Neural cell (in vitro differentiated cells): ENCODE measurements around the gene IQSEC1. TPM values are rescaled to one million over a fixed set of nuclear protein-coding genes. Genes with fewer than 3 reads are reported as not detected.

Source experiments
- H2AFZ ChIP-seq: fragments of 200-600, 300-800 bp; sonication (generic), shearing (Covaris generic); 2 replicates; pipeline ENCODE4 v1.6.0; 2014; ENCODE audit warnings: low read depth, mild to moderate bottlenecking, antibody characterized with exemption, low read length, moderate library complexity
- H3F3A ChIP-seq: fragments of 200-600 bp; shearing (Covaris generic); 2 replicates; pipeline ENCODE4 v1.6.1; 2016; ENCODE audit warnings: mild to moderate bottlenecking, moderate library complexity, mixed read lengths, antibody characterized with exemption, low read length; ENCODE audit not compliant: insufficient read depth, poor library complexity, severe bottlenecking
- H3K27ac ChIP-seq: fragments of 200-600, 300-800 bp; sonication (generic), shearing (Covaris generic); 2 replicates; pipeline ENCODE4 v1.5.1; 2014; ENCODE audit warnings: mild to moderate bottlenecking, low read length, moderate library complexity
- H3K27me3 ChIP-seq: fragments of 300-800, 200-600 bp; sonication (generic), shearing (Covaris generic); 2 replicates; pipeline ENCODE4 v1.6.0; 2014; ENCODE audit warnings: mild to moderate bottlenecking, low read depth, low read length, moderate library complexity; ENCODE audit not compliant: insufficient read depth
- H3K36me3 ChIP-seq: fragments of 300-800, 200-600 bp; sonication (generic), shearing (Covaris generic); 2 replicates; pipeline ENCODE4 v1.5.1; 2014; ENCODE audit warnings: mild to moderate bottlenecking, antibody characterized with exemption, low read length, moderate library complexity; ENCODE audit not compliant: insufficient read depth
- H3K4me2 ChIP-seq: fragments of 300-800, 200-600 bp; sonication (generic), shearing (Covaris generic); 2 replicates; pipeline ENCODE4 v1.6.0; 2014; ENCODE audit warnings: mild to moderate bottlenecking, low read length
- H3K4me3 ChIP-seq: fragments of 300-800, 200-600 bp; sonication (generic), shearing (Covaris generic); 2 replicates; pipeline ENCODE4 v1.5.1; 2014; ENCODE audit warnings: mild to moderate bottlenecking, low read length, moderate library complexity
- H3K79me2 ChIP-seq: fragments of 200-600 bp; shearing (Covaris generic); replicated peaks from 2 replicates; pipeline ENCODE4 v1.6.0; 2014; ENCODE audit warnings: mild to moderate bottlenecking, low read length, moderate library complexity; ENCODE audit not compliant: insufficient read depth
- H3K9ac ChIP-seq: fragments of 300-800, 200-600 bp; sonication (generic), shearing (Covaris generic); 2 replicates; pipeline ENCODE4 v1.6.1; 2016; ENCODE audit warnings: mild to moderate bottlenecking, low read length, mixed read lengths
- H3K9me2 ChIP-seq: fragments of 200-600 bp; shearing (Covaris generic); 2 replicates; pipeline ENCODE4 v1.6.1; 2016; ENCODE audit warnings: mild to moderate bottlenecking, low read length, mixed read lengths; ENCODE audit not compliant: insufficient read depth
- H3K9me3 ChIP-seq: fragments of 200-600, 300-800 bp; sonication (generic), shearing (Covaris generic); 2 replicates; pipeline ENCODE4 v1.6.1; 2016; ENCODE audit warnings: mild to moderate bottlenecking, mixed run types, low read length, moderate library complexity, mixed read lengths
- H4K20me1 ChIP-seq: fragments of 200-600 bp; shearing (Covaris generic); 2 replicates; pipeline ENCODE4 v1.6.1; 2016; ENCODE audit warnings: mild to moderate bottlenecking, mixed run types; ENCODE audit not compliant: insufficient read depth
- EP300 ChIP-seq: fragments of 450-650 bp; conservative IDR thresholded peaks from 2 replicates; pipeline ENCODE4 v1.6.1; 2014; ENCODE audit warnings: antibody characterized with exemption, mild to moderate bottlenecking, moderate library complexity; ENCODE audit not compliant: poor library complexity, severe bottlenecking
- EZH2 ChIP-seq: fragments of 200-600, 300-800 bp; shearing (Covaris generic), sonication (generic); IDR thresholded peaks from 2 replicates; pipeline ENCODE4 v1.6.1; 2014; ENCODE audit warnings: antibody characterized with exemption, low read length, borderline replicate concordance, mild to moderate bottlenecking; ENCODE audit not compliant: insufficient read depth, poor library complexity, severe bottlenecking
- MXI1 ChIP-seq: fragments of 450-650 bp; conservative IDR thresholded peaks from 2 replicates; pipeline ENCODE4 v1.6.1; 2014; ENCODE audit warnings: antibody characterized with exemption, mild to moderate bottlenecking; ENCODE audit not compliant: poor library complexity, severe bottlenecking
- POLR2AphosphoS5 ChIP-seq: IDR thresholded peaks from 2 replicates; pipeline ENCODE4 v1.6.1; 2012
- RAD21 ChIP-seq: fragments of 450-650 bp; conservative IDR thresholded peaks from 2 replicates; pipeline ENCODE4 v1.6.1; 2014; ENCODE audit warnings: antibody characterized with exemption, mild to moderate bottlenecking, moderate library complexity
- SMC3 ChIP-seq: fragments of 450-650 bp; conservative IDR thresholded peaks from 2 replicates; pipeline ENCODE4 v1.6.1; 2014; ENCODE audit warnings: antibody characterized with exemption, mild to moderate bottlenecking, moderate library complexity; ENCODE audit not compliant: poor library complexity
- TAF1 ChIP-seq: IDR thresholded peaks from 2 replicates; pipeline ENCODE4 v1.6.1; 2012; ENCODE audit warnings: low read depth
- polyA plus RNA-seq: library from polyadenylated mRNA; depleted of rRNA; stranded (reverse); fragments of >200 nt; gene quantifications from 2 replicates; pipeline ENCODE4 v1.2.3, GENCODE V29; 2014
- TF ChIP-seq, protein P1 (sequence below): IDR thresholded peaks from 2 replicates; pipeline ENCODE4 v1.6.1; 2012; ENCODE audit warnings: borderline replicate concordance
- TF ChIP-seq, protein P2 (sequence below): fragments of 450-650 bp; IDR thresholded peaks from 2 replicates; pipeline ENCODE4 v1.5.1; 2014; ENCODE audit warnings: antibody characterized with exemption, mild to moderate bottlenecking, moderate library complexity; ENCODE audit not compliant: poor library complexity, severe bottlenecking

The IQSEC1 gene
- polyA plus RNA-seq, 1 donor from 2014 or later: 6.0 TPM

DNA sequence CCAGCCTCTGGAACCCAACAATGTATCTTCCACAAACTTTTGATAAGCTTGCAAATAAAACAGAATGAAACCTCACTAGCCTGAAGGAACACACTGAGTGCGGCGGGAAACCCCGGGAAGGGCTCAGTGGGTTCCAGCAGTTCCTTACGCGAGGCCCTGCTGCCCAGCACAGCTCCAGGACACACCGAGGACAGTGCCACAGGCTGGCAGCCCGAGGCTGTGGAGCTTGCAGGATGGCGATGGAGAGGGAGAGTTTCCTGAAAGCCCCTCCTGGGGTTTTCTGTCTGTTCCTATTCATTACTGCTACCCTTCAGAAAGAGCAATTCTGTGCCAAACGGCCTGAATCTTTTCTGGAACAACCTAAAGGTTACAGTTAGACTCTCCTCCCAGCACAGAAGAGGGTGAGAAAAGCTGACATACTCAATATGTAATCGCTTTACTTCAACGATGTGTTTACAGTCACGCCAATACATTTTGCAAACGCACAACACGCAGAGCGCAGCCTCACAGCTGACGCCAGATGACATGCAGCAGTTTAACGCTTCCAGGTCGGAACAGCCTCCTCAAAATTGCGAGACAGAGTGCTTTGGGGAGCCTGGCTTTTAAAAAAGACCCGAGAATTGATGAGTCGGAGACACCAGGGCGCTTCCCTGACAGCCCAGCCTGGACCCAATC, 174.8 kb downstream of the IQSEC1 start:
- H2AFZ ChIP-seq: no peak overlapping the region
- TF ChIP-seq SMC3: no peak
- no peak for TF ChIP-seq EZH2
- TF ChIP-seq, protein P1, sequence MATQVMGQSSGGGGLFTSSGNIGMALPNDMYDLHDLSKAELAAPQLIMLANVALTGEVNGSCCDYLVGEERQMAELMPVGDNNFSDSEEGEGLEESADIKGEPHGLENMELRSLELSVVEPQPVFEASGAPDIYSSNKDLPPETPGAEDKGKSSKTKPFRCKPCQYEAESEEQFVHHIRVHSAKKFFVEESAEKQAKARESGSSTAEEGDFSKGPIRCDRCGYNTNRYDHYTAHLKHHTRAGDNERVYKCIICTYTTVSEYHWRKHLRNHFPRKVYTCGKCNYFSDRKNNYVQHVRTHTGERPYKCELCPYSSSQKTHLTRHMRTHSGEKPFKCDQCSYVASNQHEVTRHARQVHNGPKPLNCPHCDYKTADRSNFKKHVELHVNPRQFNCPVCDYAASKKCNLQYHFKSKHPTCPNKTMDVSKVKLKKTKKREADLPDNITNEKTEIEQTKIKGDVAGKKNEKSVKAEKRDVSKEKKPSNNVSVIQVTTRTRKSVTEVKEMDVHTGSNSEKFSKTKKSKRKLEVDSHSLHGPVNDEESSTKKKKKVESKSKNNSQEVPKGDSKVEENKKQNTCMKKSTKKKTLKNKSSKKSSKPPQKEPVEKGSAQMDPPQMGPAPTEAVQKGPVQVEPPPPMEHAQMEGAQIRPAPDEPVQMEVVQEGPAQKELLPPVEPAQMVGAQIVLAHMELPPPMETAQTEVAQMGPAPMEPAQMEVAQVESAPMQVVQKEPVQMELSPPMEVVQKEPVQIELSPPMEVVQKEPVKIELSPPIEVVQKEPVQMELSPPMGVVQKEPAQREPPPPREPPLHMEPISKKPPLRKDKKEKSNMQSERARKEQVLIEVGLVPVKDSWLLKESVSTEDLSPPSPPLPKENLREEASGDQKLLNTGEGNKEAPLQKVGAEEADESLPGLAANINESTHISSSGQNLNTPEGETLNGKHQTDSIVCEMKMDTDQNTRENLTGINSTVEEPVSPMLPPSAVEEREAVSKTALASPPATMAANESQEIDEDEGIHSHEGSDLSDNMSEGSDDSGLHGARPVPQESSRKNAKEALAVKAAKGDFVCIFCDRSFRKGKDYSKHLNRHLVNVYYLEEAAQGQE: no peak
- no peaks in the 10 kb centered on the region for H3K36me3 ChIP-seq
- H3K79me2 ChIP-seq: no peaks in the 10 kb centered on the region
- no peaks in the 10 kb centered on the region for H3F3A ChIP-seq
- no peak overlapping the region for H3K27ac ChIP-seq
- no peak overlapping the region for H3K4me2 ChIP-seq
- no peaks in the 10 kb centered on the region for H3K9me2 ChIP-seq
- no peaks in the 10 kb centered on the region for H3K9me3 ChIP-seq
- H4K20me1 ChIP-seq: no peaks in the 10 kb centered on the region
- H3K4me3 ChIP-seq: no peak overlapping the region
- H3K27me3 ChIP-seq: no peaks in the 10 kb centered on the region
- H3K9ac ChIP-seq: no peak overlapping the region

DNA sequence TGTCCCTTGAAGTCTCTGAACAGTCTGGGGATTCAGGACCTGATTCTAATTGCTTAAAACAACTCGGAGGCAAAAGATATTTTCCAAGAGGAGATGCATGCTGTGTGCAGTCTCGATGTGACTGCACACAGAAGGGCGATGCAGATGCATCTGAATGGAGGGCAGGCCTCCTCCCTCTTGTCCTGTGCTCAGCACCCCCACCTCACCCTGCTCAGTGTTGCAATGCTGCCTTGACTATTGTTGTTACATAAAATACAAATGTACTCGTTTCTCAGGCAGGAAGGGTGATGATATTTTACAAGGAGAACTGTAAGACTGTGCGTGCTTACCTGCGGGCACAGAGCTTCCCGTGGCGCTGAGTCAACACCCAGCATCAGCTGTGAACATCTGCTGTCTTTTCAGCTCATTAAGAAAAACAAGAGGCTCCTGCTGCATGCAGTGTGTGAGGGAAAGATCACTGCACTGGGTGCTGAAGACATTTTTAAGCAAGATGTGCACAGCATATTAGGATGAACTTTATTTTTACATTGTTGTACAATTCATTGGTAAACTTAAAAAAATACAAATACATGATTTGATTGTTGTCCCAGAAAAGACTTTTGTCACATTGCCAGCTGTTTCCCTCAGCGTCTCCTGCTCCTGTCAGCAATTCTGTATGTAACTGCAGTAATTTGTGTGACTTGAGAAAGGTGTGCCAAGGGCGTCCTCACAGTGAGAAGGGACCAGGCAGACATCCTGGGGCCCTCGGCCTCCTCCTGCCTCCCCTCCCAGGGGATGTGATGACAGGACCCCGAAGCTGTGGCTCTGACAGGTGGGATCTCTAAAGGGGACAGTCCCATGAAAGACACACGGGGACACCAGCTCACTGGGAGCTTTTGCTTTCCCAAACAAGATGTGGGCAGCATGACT, 175.6 kb downstream of the IQSEC1 start:
- H2AFZ ChIP-seq: no peak overlapping the region
- no peaks in the 10 kb centered on the region for H3K36me3 ChIP-seq
- H3K27ac ChIP-seq: no peak overlapping the region
- H3K9me2 ChIP-seq: no peaks in the 10 kb centered on the region
- no peak overlapping the region for H3K4me3 ChIP-seq
- no peaks in the 10 kb centered on the region for H3F3A ChIP-seq
- H4K20me1 ChIP-seq: no peaks in the 10 kb centered on the region
- no peaks in the 10 kb centered on the region for H3K27me3 ChIP-seq
- H3K4me2 ChIP-seq: no peak overlapping the region
- TF ChIP-seq TAF1 (no peak), RAD21 (no peak), EZH2 (no peak)
- H3K9me3 ChIP-seq: no peaks in the 10 kb centered on the region
- H3K79me2 ChIP-seq: no peaks in the 10 kb centered on the region
- H3K9ac ChIP-seq: no peak overlapping the region

DNA sequence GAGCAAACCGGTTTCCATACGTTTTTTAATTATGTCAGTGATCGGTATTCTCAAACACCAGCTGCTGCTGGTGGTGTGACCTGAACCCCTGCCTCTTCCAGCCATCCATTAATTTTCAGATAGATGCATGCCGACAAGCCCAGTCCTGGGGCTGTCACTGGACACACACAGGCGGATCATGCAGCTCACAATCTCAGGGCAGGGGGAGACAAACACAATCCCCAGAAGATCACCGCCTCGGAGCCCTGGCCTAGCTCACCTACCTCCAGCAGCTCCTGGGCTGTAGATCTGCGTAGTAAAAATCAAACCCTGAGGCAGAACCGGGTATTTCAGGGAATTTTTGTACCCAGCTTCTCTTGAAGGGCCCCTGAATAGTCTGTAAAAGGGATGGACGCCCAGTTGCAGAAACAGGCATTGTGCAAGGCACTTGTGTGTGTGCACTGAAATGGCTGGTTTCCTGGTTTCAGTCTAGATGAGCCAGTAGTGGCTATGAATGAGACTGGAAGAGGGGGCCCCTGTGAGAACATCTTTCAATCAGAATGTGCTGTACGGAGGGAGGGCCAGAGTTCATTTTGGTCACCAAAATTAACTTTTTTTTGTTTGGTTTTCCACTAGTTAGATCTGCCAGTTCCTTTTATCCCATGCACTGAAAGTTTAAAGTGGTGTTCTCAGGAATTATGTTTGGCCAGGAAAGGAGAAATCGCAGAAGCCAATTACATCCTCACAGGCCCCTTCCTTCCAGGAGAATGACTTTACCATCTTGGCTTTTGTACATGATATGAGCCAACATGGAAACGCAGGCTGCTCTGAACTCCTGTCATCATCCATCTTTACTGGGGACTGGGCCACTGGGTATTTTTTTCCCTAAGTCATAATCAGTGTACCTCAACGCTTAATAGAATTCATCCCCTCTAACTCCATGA, 176.9 kb downstream of the IQSEC1 start:
- no peaks in the 10 kb centered on the region for H3K27me3 ChIP-seq
- H3K79me2 ChIP-seq: no peaks in the 10 kb centered on the region
- no peak overlapping the region for H2AFZ ChIP-seq
- H3K9me2 ChIP-seq: no peaks in the 10 kb centered on the region
- H4K20me1 ChIP-seq: no peaks in the 10 kb centered on the region
- H3K9me3 ChIP-seq: no peaks in the 10 kb centered on the region
- H3K9ac ChIP-seq: no peak overlapping the region
- no peak overlapping the region for H3K27ac ChIP-seq
- no peak overlapping the region for H3K4me2 ChIP-seq
- no peak overlapping the region for H3K4me3 ChIP-seq
- no peaks in the 10 kb centered on the region for H3K36me3 ChIP-seq
- no peak for TF ChIP-seq EZH2
- no peak for TF ChIP-seq MXI1
- TF ChIP-seq POLR2AphosphoS5: no peak
- no peak for TF ChIP-seq EP300
- TF ChIP-seq, protein P2, sequence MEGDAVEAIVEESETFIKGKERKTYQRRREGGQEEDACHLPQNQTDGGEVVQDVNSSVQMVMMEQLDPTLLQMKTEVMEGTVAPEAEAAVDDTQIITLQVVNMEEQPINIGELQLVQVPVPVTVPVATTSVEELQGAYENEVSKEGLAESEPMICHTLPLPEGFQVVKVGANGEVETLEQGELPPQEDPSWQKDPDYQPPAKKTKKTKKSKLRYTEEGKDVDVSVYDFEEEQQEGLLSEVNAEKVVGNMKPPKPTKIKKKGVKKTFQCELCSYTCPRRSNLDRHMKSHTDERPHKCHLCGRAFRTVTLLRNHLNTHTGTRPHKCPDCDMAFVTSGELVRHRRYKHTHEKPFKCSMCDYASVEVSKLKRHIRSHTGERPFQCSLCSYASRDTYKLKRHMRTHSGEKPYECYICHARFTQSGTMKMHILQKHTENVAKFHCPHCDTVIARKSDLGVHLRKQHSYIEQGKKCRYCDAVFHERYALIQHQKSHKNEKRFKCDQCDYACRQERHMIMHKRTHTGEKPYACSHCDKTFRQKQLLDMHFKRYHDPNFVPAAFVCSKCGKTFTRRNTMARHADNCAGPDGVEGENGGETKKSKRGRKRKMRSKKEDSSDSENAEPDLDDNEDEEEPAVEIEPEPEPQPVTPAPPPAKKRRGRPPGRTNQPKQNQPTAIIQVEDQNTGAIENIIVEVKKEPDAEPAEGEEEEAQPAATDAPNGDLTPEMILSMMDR: no peak
- no peaks in the 10 kb centered on the region for H3F3A ChIP-seq
